Measurements from ENCODE around the gene SULT2B1. TPM values are rescaled to one million over a fixed set of nuclear protein-coding genes. Genes with fewer than 3 reads are reported as not detected.
A peak's percentile ranks its signal among the peaks of the same experiment; 100 is the strongest.

SULT2B1 gene
- total RNA-seq, 2 experiments from 2014 or later, result not detected

DNA sequence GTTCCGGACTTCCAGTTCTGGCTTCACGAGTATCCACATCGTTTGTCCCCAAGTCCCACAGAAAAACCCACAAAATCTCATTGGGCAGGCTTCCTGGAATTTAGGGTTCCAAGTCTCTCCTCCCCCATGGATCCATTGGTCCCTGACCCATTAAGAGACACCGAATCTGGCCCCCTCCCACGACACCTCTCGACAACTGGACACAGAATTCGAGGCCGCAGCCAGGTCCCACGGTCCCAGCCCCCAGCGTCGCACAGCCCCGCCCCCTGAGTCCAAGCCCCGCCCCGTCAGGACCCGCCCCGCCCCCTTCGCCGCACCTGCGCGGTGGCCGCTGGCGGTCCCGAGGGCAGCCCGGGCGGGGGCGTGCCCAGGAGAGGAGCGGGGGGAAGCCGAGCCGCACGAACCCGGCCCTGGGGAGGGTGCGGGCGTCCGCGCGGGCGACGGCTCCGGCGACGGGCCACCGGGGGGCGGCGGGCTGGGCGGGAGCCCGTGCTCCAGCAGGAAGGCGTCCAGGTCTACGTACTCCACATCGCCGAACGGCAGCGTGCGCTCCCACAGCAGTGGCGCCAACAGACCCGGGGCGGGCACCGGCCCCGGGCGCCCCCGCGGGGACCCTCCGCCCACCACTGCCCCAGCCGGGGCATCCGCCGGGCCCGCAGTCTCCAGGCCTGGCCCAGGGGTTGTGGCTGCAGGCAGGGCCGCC, 83.4 kb downstream of the SULT2B1 start:
- Mint-ChIP-seq H3K4me1 (ENCODE audit: low read depth) (peaks cover 53% of the 10 kb centered on the region), H3K36me3 (peaks cover 7% of the 10 kb centered on the region), H3K4me3 (peak overlapping the region; percentile 87), H3K27ac (peak overlapping the region; percentile 90), H3K9me3 (no peaks in the 10 kb centered on the region), H3K27me3 (no peaks in the 10 kb centered on the region)
- peak; percentile 82 for DNase-seq
- ChIA-PET POLR2A (interaction anchor here (2.7 kb wide), 1 partner anchor 11 kb away, joined by 8 read pairs; no protein-coding TSS in a partner anchor), CTCF (no interaction called here)
- intact Hi-C loops (cut with micrococcal nuclease), result loop anchor here (2.0 kb wide), 2 partner anchors 303 to 329 kb away; partner anchors contain the start of gene FTL

DNA sequence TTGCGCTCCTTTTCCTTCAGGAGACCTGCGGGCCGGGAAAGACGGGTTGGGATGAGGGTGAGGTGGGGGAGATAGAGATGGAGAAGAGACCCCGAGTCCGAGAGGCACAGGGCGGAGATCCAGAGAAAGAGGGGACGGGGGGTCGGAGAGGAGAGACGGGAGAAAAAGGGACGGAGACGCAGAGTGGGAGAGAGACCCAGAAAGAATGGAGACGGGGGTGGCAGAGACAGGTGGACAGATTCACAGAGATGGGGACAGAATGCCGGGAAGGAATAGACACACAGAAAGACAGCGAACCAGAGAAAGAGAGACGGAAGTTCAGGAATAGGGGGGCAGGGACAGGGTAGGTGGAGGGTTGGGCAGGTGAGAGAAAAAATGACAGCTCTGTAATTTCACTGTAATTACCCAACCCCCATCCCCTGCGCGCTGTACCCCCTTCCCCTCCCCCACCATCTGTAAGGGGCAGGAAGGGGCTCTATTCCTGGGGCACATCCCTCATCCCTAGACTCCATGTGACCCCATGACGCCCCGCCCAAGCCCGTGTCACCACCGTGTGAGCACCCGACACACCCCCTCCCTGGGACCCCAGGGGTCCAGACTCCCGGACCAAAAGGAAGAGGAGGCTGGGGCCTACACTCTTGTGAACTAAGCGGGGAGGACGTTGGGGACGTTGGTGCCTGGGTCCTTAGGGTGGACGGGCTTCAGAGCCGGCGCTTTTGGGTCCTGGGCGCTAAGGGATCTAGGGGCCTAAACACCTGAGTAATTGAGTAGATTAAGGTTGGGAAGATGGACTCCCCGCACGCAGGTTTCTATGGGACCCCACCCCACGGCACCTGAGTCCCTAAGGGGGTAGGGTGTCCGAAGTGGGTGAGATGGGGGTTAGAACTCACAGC, 84.2 kb downstream of the SULT2B1 start:
- intact Hi-C loops (cut with micrococcal nuclease), result loop anchor here (2.0 kb wide), 2 partner anchors 303 to 329 kb away; partner anchors contain the start of gene FTL
- Mint-ChIP-seq H3K9me3 (no peaks in the 10 kb centered on the region), H3K27ac (peak overlapping the region; percentile 80), H3K27me3 (no peaks in the 10 kb centered on the region), H3K4me1 (ENCODE audit: low read depth) (peaks cover 53% of the 10 kb centered on the region), H3K36me3 (peaks cover 7% of the 10 kb centered on the region), H3K4me3 (peak overlapping the region; percentile 87)
- ChIA-PET CTCF (interaction anchor here (1.0 to 1.1 kb wide), 2 partner anchors 9 to 12 kb away, joined by 3 read pairs; no protein-coding TSS in a partner anchor), POLR2A (interaction anchor here (1.2 kb wide), 1 partner anchor 9 kb away, joined by 3 read pairs; no protein-coding TSS in a partner anchor)
- DNase-seq, result peak; percentile 40

DNA sequence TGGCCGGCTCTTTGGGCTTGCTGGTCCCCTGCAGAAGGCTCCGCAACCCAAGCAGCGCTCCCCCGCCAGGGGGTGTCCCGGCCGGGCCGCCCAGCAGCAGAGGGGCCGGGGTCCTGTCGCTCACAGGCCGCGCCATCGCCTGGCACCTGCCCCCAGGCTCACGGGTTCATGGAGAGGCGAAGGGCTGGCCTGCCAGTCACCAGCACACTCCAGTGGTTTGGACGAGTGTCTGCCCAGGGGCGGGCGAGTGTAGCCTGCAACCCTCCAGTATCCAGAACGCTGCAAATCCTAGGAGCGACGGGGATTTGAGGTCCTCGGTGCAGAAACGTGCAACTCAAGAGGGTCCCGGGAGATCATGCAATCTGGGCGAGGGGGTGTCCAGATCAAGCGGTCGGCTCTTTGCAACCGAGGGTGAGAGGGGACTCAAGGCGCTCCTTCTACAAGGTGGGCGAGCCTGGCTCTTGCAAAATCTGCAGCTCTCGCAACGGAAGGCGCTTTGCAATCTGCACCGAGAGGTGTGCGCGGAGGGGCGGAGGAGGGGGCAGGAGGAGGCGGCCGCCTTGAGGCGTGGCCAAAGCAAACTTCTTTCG, 85.0 kb downstream of the SULT2B1 start, which contains the start of gene DBP:
Gene DBP (minus strand): TSS at position 521 of the 590 bp plus-strand sequence. CDS start 385 bp downstream, at position 136.
- no peak for DNase-seq
- intact Hi-C loops (cut with micrococcal nuclease), result loop anchor here (1.0 kb wide), 1 partner anchor 9 kb away; the partner anchor contains the start of gene CA11

DNA sequence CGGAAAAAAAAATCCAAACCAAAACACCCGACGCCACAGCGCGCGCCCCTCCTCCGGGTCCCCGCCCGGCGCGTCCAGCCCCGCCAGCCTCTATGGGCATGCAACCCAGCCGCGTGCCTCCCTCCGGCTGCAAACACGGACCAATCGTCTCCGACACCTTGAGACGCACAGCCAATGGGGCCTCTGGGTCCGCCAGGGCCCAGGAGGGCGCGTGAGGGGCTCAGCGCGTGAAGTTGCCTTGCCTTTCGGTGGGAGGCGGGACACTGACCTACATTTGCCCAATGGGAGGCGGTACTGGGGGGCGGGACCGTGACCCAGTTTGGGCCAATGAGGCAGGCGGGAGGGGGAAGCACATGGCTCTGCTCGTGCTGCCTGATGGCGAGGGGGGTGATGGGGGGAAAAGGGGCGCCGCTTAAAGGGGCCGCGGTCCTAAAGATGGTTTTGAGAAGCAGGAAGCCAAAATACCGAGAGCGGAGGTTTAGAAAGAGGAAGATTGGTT, 85.5 kb downstream of the SULT2B1 start:
- peaks cover 47% of the 10 kb centered on the region for H3K4me1 Mint-ChIP-seq (ENCODE audit: low read depth)
- H3K27me3 Mint-ChIP-seq, result no peaks in the 10 kb centered on the region
- peak overlapping the region; percentile 87 for H3K4me3 Mint-ChIP-seq
- ChIA-PET POLR2A (interaction anchor here (1.2 kb wide), 1 partner anchor 8 kb away, joined by 3 read pairs; no protein-coding TSS in a partner anchor), CTCF (no interaction called here)
- no peaks in the 10 kb centered on the region for H3K9me3 Mint-ChIP-seq
- peak; percentile 99 for DNase-seq
- H3K36me3 Mint-ChIP-seq, result peaks cover 4% of the 10 kb centered on the region
- peak overlapping the region; percentile 98 for H3K27ac Mint-ChIP-seq
- intact Hi-C loops (cut with micrococcal nuclease), result loop anchor here (1.0 kb wide), 1 partner anchor 9 kb away; the partner anchor contains the start of gene CA11

More for the DNA sequence above, 85.0 kb downstream of the SULT2B1 start, which contains the start of gene DBP:
- Mint-ChIP-seq H3K36me3 (peaks cover 4% of the 10 kb centered on the region), H3K9me3 (no peaks in the 10 kb centered on the region), H3K4me1 (ENCODE audit: low read depth) (peaks cover 49% of the 10 kb centered on the region), H3K4me3 (peak within 1 kb of the TSS; percentile 87), H3K27me3 (no peaks in the 10 kb centered on the region), H3K27ac (peak within 1 kb of the TSS; percentile 98)
- ChIA-PET POLR2A (interaction anchor here (1.2 kb wide), 1 partner anchor 9 kb away, joined by 3 read pairs; no protein-coding TSS in a partner anchor), CTCF (interaction anchor here (1.0 to 1.1 kb wide), 2 partner anchors 8 to 13 kb away, joined by 3 read pairs; no protein-coding TSS in a partner anchor)

DNA sequence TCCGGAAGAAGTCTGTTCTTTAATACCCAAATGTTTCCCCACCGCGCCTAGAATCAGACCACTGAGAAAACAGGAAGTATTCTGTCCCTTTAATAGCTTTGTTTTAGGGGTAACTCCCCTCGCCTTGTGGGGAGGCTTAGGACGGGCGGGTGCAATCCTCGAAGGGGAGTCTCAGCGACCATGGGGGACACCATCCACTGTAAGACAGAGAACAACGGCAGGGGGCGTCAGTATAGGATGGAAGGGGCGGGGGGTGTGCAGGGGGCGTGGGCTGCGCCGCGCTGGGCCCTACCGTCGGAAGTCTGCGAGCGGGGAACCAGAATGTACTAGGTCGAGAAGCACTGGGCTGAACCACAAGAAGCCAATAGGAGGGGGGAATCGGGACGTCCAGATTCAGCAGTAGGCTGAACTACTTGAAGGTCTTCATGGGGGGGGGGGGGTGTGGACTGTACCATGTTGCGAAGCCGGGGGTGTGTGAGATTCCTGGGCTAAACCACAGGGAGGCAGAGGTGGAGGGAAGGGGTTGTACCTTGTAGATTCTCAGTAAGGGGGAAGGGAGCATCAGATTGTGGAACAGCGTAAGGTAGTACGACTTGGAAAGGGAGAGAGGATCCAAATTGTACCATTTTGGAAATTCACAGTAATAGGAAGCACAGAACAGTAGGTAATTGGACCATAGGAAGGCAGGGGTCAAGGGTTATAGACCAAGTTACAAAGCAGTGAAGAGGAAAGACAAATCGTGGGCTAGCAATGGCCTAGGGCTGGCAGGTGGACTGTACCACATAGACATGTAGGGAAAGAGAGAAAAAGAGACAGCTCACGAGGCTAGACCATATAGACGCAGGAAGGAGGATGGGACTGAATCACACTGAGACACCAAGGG, 86.2 kb downstream of the SULT2B1 start:
- Mint-ChIP-seq H3K4me3 (peak overlapping the region; percentile 87), H3K36me3 (peaks cover 4% of the 10 kb centered on the region), H3K27me3 (no peaks in the 10 kb centered on the region), H3K4me1 (ENCODE audit: low read depth) (peaks cover 41% of the 10 kb centered on the region), H3K9me3 (no peaks in the 10 kb centered on the region), H3K27ac (peak overlapping the region; percentile 98)
- POLR2A ChIA-PET, result interaction anchor here (1.2 kb wide), 1 partner anchor 7 kb away, joined by 3 read pairs; no protein-coding TSS in a partner anchor
- intact Hi-C loops (cut with micrococcal nuclease), result loop anchor here (1.0 to 2.0 kb wide), 2 partner anchors 8 to 1239 kb away; partner anchors contain the start of genes AKT1S1, CA11 and TBC1D17
- CTCF ChIA-PET, result no interaction called here
- peak; percentile 87 for DNase-seq

DNA sequence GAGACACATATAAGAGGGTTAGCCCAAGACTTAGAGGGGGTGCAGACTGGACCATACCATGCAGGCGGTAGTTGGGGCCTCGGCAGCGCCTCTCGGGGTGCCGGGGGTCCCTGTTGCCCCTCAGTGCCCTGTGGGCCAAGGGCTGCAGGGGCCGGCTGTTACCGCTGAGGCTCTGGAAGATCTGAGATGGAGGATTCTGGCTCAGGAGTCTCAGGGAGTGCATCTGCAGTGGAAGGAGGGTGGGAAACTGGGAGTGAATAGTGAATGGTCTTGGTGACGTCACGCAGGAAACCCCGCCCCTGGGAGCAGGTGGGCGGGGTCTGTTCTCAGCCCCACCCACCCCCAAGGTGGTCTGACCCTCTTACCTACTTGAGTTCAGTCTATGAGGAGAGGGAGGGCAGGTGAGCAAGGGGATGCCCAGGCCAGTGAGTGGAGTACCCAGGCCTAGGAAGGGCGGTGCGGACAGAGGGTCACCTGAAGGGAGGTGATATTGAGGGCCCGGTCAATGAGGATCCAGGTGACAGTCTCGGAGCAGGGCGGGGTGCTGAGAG, 86.9 kb downstream of the SULT2B1 start:
- peaks cover 4% of the 10 kb centered on the region for H3K36me3 Mint-ChIP-seq
- no peaks in the 10 kb centered on the region for H3K27me3 Mint-ChIP-seq
- no peaks in the 10 kb centered on the region for H3K9me3 Mint-ChIP-seq
- ChIA-PET POLR2A (no interaction called here), CTCF (no interaction called here)
- intact Hi-C loops (cut with micrococcal nuclease), result loop anchor here (2.0 kb wide), 1 partner anchor 1238 kb away; the partner anchor contains the start of genes AKT1S1 and TBC1D17
- H3K4me1 Mint-ChIP-seq (ENCODE audit: low read depth), result peaks cover 39% of the 10 kb centered on the region
- peak; percentile 28 for DNase-seq
- peak overlapping the region; percentile 98 for H3K27ac Mint-ChIP-seq
- no peak overlapping the region for H3K4me3 Mint-ChIP-seq

DNA sequence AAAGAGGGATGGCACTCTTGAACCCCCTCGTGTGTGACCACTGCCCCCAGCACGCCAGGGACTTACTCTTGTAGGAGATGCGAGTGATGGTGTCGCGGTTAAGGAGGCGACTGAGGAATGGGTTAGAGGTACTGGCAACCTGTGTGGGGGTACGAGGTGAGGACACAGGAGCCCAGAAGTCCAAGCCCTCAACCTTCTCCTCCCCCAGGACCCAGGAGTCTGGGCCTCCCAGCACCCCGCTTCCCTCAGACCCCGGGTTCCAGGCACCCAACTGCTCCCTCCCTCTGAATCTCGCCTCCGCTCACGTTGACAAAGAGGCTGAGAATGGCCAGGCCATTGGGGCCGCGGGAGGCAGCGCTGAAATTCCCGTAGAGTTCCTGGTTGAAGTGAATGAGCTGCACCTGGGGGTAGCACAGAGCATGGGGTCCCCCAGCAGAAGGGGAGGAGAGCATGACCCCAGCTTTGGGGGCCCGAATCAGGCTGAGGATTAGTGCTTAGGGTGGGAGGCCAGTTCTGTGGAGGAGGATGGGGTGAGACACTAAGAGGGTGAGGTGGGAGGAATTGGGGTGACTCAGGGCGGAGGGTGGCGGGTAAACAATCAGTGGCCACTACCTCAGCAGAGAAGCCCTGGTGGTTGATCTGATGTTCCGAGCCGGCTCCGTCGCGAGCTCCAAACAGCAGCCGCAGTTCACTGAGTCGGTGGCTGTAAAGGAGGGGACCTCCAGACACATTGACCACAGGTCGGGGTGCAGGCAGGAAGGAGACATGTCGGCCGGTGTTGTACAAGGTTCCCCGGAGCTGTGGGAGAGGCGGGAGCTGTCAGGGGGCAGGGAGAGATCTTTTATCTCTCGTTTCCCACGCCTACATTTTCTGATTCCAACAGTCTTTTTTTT, 87.8 kb downstream of the SULT2B1 start:
- Mint-ChIP-seq H3K4me1 (ENCODE audit: low read depth) (peaks cover 37% of the 10 kb centered on the region), H3K27ac (no peak overlapping the region), H3K36me3 (peaks cover 4% of the 10 kb centered on the region), H3K27me3 (no peaks in the 10 kb centered on the region), H3K9me3 (no peaks in the 10 kb centered on the region), H3K4me3 (peak overlapping the region; percentile 64)
- intact Hi-C loops (cut with micrococcal nuclease), result loop anchor here (2.0 kb wide), 1 partner anchor 1237 kb away; the partner anchor contains the start of genes AKT1S1 and TBC1D17
- ChIA-PET CTCF (no interaction called here), POLR2A (no interaction called here)
- peak; percentile 28 for DNase-seq

DNA sequence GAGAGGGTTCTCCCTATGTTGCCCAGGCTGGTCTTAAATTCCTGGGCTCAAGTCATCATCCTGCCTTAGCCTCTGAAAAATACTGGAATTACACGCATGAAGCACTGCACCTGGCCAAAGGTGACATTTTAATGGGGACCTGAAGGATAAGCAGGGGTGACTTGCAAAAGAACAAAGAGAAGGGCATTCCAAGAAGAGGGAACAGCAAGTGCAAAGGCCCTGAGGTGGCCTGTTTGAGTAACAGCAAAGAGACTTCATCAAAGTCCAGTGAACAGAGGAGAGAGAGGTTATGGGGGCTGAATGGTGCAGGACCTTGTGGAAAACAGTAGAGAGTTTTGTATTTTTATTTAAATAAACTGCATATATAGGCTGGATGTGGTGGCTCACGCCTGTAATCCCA, 89.9 kb downstream of the SULT2B1 start:
- POLR2A ChIA-PET, result no interaction called here
- CTCF ChIA-PET, result no interaction called here
- no peak for DNase-seq
- Mint-ChIP-seq H3K9me3 (no peaks in the 10 kb centered on the region), H3K27ac (no peak overlapping the region), H3K4me1 (ENCODE audit: low read depth) (peaks cover 39% of the 10 kb centered on the region), H3K27me3 (no peaks in the 10 kb centered on the region), H3K4me3 (no peak overlapping the region), H3K36me3 (peaks cover 4% of the 10 kb centered on the region)
- intact Hi-C loops (cut with micrococcal nuclease), result no loop called here

DNA sequence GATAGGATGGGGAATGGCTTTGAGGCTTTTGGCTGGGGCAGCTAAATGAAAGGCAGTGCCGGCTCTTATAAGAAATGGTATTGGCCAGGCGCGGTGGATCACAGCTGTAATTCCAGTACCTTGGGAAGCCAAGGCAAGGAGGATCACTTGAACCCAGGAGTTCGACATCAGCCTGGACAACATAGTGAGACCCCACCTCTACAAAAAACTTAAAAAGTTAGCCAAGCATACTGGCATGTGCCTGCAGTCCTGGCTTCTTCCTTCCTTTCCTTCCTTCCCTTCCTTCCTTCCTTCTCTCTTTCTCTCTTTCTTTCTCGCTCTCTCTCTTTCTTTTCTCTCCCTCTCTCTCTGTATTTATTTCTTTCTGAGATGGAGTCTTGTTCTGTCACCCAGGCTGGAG, 90.9 kb downstream of the SULT2B1 start:
- Mint-ChIP-seq H3K36me3 (peaks cover 4% of the 10 kb centered on the region), H3K9me3 (no peaks in the 10 kb centered on the region), H3K4me1 (ENCODE audit: low read depth) (peaks cover 35% of the 10 kb centered on the region), H3K27me3 (no peaks in the 10 kb centered on the region), H3K4me3 (no peak overlapping the region), H3K27ac (no peak overlapping the region)
- ChIA-PET CTCF (no interaction called here), POLR2A (no interaction called here)
- DNase-seq, result no peak
- intact Hi-C loops (cut with micrococcal nuclease), result no loop called here

DNA sequence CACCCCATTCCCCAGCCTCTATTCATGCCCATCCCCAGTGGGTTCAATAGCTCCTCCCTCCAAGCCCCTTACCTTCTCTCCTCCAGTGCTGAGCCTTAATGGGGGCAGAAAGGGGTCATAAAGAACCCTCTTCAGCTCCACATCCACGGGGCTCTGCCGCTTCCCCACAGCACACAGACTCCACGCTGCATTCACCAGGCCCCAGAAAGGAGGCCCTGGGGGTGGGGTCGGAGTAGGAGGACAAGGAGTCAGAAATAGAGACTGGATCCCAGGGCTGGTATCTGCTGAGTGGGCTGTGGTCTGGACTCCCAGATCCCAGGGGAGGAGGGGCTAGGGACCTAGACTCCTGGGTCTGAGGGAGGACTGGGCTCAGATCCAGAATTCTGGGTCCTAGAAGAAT, 92.4 kb downstream of the SULT2B1 start:
- intact Hi-C loops (cut with micrococcal nuclease), result loop anchor here (2.0 kb wide), 1 partner anchor 16 kb away; no protein-coding TSS in a partner anchor
- no peak overlapping the region for H3K4me3 Mint-ChIP-seq
- no peak overlapping the region for H3K27ac Mint-ChIP-seq
- no peaks in the 10 kb centered on the region for H3K36me3 Mint-ChIP-seq
- H3K4me1 Mint-ChIP-seq (ENCODE audit: low read depth), result peaks cover 28% of the 10 kb centered on the region
- CTCF ChIA-PET, result interaction anchor here (1.3 to 2.8 kb wide), 4 partner anchors 11 to 56 kb away, joined by 3 to 12 read pairs (median 10); no protein-coding TSS in a partner anchor
- no peak for DNase-seq
- POLR2A ChIA-PET, result no interaction called here
- no peaks in the 10 kb centered on the region for H3K27me3 Mint-ChIP-seq
- no peaks in the 10 kb centered on the region for H3K9me3 Mint-ChIP-seq

Data from activated CD4-positive, alpha-beta memory T cell treated with anti-CD3 and anti-CD28 coated beads for 36 hours (primary cell).